IMR-90 (cell line): ENCODE measurements around the gene SERBP1. TPM values are rescaled to one million over a fixed set of nuclear protein-coding genes. Genes with fewer than 3 reads are reported as not detected.

Experiments used
- ATAC-seq: fragments of 200-7000 bp; cut with Tn5 transposase; 2 replicates; pipeline ENCODE4 v1.9.1; 2020; ENCODE audit warnings: low read depth, mild to moderate bottlenecking, moderate library complexity
- BruUV-seq: library from RNA; stranded (reverse); fragments of 400-500 nt; replicated peaks from 2 replicates; lab custom pipeline; 2021; lab: Mats Ljungman, UMichigan
- CTCF ChIA-PET: fragments of 300-600 bp; formaldehyde crosslinking; extraction: SDS; loops from one replicate; lab custom pipeline; 2021; ENCODE audit warnings: antibody characterized with exemption; lab: Yijun Ruan, JAX
- POLR2A ChIA-PET: fragments of 300-600 bp; sonication (Branson Sonifier 250); formaldehyde crosslinking; loops from one replicate; lab custom pipeline; 2022; ENCODE audit warnings: antibody characterized with exemption; ENCODE audit not compliant: unreplicated experiment; lab: Charles Lee
- DNase-seq: peaks from one replicate; pipeline ENCODE4 v3.0.0; 2013
- H2AFZ ChIP-seq: replicated peaks from 2 replicates; pipeline ENCODE3; 2013; ENCODE audit warnings: low read length, mild to moderate bottlenecking; ENCODE audit not compliant: poor library complexity
- H2AK5ac ChIP-seq: 2 replicates; pipeline ENCODE4 v1.6.1; 2013; ENCODE audit warnings: low read depth, low read length, inconsistent platforms
- H2AK9ac ChIP-seq: replicated peaks from 2 replicates; pipeline ENCODE3; 2013; ENCODE audit warnings: mild to moderate bottlenecking, low read depth, low read length, moderate library complexity; ENCODE audit not compliant: poor library complexity
- H2BK120ac ChIP-seq: 2 replicates; pipeline ENCODE4 v1.6.1; 2013; ENCODE audit warnings: low read depth, low read length, inconsistent platforms
- H2BK15ac ChIP-seq: 3 replicates; pipeline ENCODE4 v1.6.1; 2013; ENCODE audit warnings: low read depth, low read length, inconsistent platforms
- H2BK20ac ChIP-seq: 2 replicates; pipeline ENCODE4 v1.6.1; 2013; ENCODE audit warnings: low read depth, mild to moderate bottlenecking, inconsistent platforms, low read length, moderate library complexity
- H2BK5ac ChIP-seq: 2 replicates; pipeline ENCODE4 v1.6.1; 2013; ENCODE audit warnings: mild to moderate bottlenecking, low read depth, low read length, inconsistent platforms; ENCODE audit not compliant: poor library complexity, severe bottlenecking
- H3K14ac ChIP-seq: replicated peaks from 2 replicates; pipeline ENCODE4 v1.6.1; 2013; ENCODE audit warnings: low read depth, low read length, inconsistent platforms
- H3K18ac ChIP-seq: 2 replicates; pipeline ENCODE4 v1.6.1; 2013; ENCODE audit warnings: low read depth, low read length, control low read depth
- H3K23ac ChIP-seq: 2 replicates; pipeline ENCODE4 v1.6.1; 2013; ENCODE audit warnings: low read depth, low read length, inconsistent platforms
- H3K27ac ChIP-seq: 2 replicates; pipeline ENCODE4 v1.5.1; 2013; ENCODE audit warnings: mild to moderate bottlenecking, control low read depth, low read length; ENCODE audit not compliant: insufficient read depth
- H3K27me3 ChIP-seq: 2 replicates; pipeline ENCODE4 v1.6.1; 2013; ENCODE audit warnings: low read length; ENCODE audit not compliant: control insufficient read depth, insufficient read depth
- H3K36me3 ChIP-seq: 2 replicates; pipeline ENCODE4 v1.6.1; 2013; ENCODE audit warnings: low read length, mixed read lengths; ENCODE audit not compliant: control insufficient read depth, insufficient read depth
- H3K4ac ChIP-seq: 2 replicates; pipeline ENCODE4 v1.6.1; 2013; ENCODE audit warnings: low read depth, low read length, inconsistent platforms
- H3K4me1 ChIP-seq: 2 replicates; pipeline ENCODE4 v1.6.1; 2013; ENCODE audit warnings: low read length, mixed read lengths; ENCODE audit not compliant: control insufficient read depth, insufficient read depth
- H3K4me2 ChIP-seq: 2 replicates; pipeline ENCODE4 v1.6.1; 2013; ENCODE audit warnings: low read depth, mild to moderate bottlenecking, control low read depth, low read length, moderate library complexity
- H3K4me3 ChIP-seq: 2 replicates; pipeline ENCODE4 v1.5.1; 2013; ENCODE audit warnings: low read depth, mild to moderate bottlenecking, control low read depth, low read length, moderate library complexity; ENCODE audit not compliant: insufficient read depth
- H3K56ac ChIP-seq: 2 replicates; pipeline ENCODE4 v1.6.1; 2013; ENCODE audit warnings: low read length, inconsistent platforms; ENCODE audit not compliant: insufficient read depth; ENCODE audit errors: extremely low read depth
- H3K79me1 ChIP-seq, 2 experiments: 2 replicates each; pipeline ENCODE4 v1.6.1; 2013; ENCODE audit warnings: low read length in 2 of 2, inconsistent platforms in 1 of 2, low read depth in 1 of 2
- H3K9ac ChIP-seq: 2 replicates; pipeline ENCODE4 v1.6.1; 2013; ENCODE audit warnings: low read depth, low read length, control low read depth
- H3K9me1 ChIP-seq: 2 replicates; pipeline ENCODE4 v1.6.1; 2013; ENCODE audit warnings: low read length, inconsistent platforms; ENCODE audit not compliant: insufficient read depth
- H3K9me3 ChIP-seq: 2 replicates; pipeline ENCODE4 v1.6.1; 2013; ENCODE audit warnings: low read length; ENCODE audit not compliant: control insufficient read depth, insufficient read depth
- H4K20me1 ChIP-seq: 2 replicates; pipeline ENCODE4 v1.6.1; 2013; ENCODE audit warnings: low read length, inconsistent platforms; ENCODE audit not compliant: insufficient read depth
- H4K5ac ChIP-seq: 2 replicates; pipeline ENCODE4 v1.6.1; 2013; ENCODE audit warnings: mild to moderate bottlenecking, low read depth, low read length, control low read depth
- H4K8ac ChIP-seq, 2 experiments: 2 replicates each; pipeline ENCODE4 v1.6.1; 2013; ENCODE audit warnings: low read depth in 2 of 2, low read length in 2 of 2, control low read depth in 1 of 2, inconsistent platforms in 1 of 2
- H4K91ac ChIP-seq: 2 replicates; pipeline ENCODE4 v1.6.1; 2013; ENCODE audit warnings: low read depth, low read length, inconsistent platforms; ENCODE audit not compliant: insufficient read depth
- BHLHE40 ChIP-seq: fragments of 150-350 bp; IDR thresholded peaks from 2 replicates; pipeline ENCODE4 v1.6.1; 2016; ENCODE audit warnings: mild to moderate bottlenecking, low read depth, low read length
- CEBPB ChIP-seq: IDR thresholded peaks from 2 replicates; pipeline ENCODE4 v1.6.1; 2012; ENCODE audit warnings: low read depth, low read length, improper control_type of control experiment
- CHD1 ChIP-seq: IDR thresholded peaks from 2 replicates; pipeline ENCODE4 v1.6.1; 2012; ENCODE audit warnings: low read depth, low read length, improper control_type of control experiment
- CTCF ChIP-seq: conservative IDR thresholded peaks from 2 replicates; pipeline ENCODE4 v1.5.1; 2012; ENCODE audit warnings: mild to moderate bottlenecking, low read depth, low read length, improper control_type of control experiment
- ELK1 ChIP-seq: fragments of 150-350 bp; IDR thresholded peaks from 2 replicates; pipeline ENCODE4 v1.6.1; 2016; ENCODE audit warnings: low read depth, mild to moderate bottlenecking, low read length, moderate library complexity, borderline replicate concordance
- FOS ChIP-seq: fragments of 150-350 bp; IDR thresholded peaks from 2 replicates; pipeline ENCODE4 v1.6.1; 2016; ENCODE audit warnings: low read depth, low read length
- MAFK ChIP-seq: IDR thresholded peaks from 2 replicates; pipeline ENCODE4 v1.6.1; 2012; ENCODE audit warnings: low read depth, low read length, improper control_type of control experiment
- MAZ ChIP-seq: IDR thresholded peaks from 2 replicates; pipeline ENCODE4 v1.6.1; 2012; ENCODE audit warnings: low read depth, mild to moderate bottlenecking, low read length, improper control_type of control experiment, moderate library complexity, borderline replicate concordance
- MXI1 ChIP-seq: IDR thresholded peaks from 2 replicates; pipeline ENCODE4 v1.6.1; 2012; ENCODE audit warnings: low read depth, mild to moderate bottlenecking, low read length, moderate library complexity, borderline replicate concordance
- NFE2L2 ChIP-seq: fragments of 150-350 bp; IDR thresholded peaks from 2 replicates; pipeline ENCODE4 v1.6.1; 2016; ENCODE audit warnings: low read depth, mild to moderate bottlenecking, low read length
- POLR2A ChIP-seq: IDR thresholded peaks from 2 replicates; pipeline ENCODE4 v1.6.1; 2012; ENCODE audit warnings: mild to moderate bottlenecking, low read depth, low read length
- RAD21 ChIP-seq: IDR thresholded peaks from 2 replicates; pipeline ENCODE4 v1.6.1; 2012; ENCODE audit warnings: low read length, improper control_type of control experiment
- RCOR1 ChIP-seq: IDR thresholded peaks from 2 replicates; pipeline ENCODE4 v1.6.1; 2012; ENCODE audit warnings: mild to moderate bottlenecking, low read length, improper control_type of control experiment; ENCODE audit not compliant: insufficient replicate concordance
- RFX5 ChIP-seq: IDR thresholded peaks from 2 replicates; pipeline ENCODE4 v1.8.0; 2012; ENCODE audit warnings: low read depth, mild to moderate bottlenecking, low read length, moderate library complexity
- SMC3 ChIP-seq: fragments of 150-350 bp; IDR thresholded peaks from 2 replicates; pipeline ENCODE4 v1.6.1; 2016; ENCODE audit warnings: low read depth, mild to moderate bottlenecking, antibody characterized with exemption, low read length, moderate library complexity
- USF2 ChIP-seq: fragments of 150-350 bp; IDR thresholded peaks from 2 replicates; pipeline ENCODE4 v1.6.1; 2017; ENCODE audit warnings: mild to moderate bottlenecking, antibody characterized with exemption, low read length, low read depth
- WGBS, 2 experiments: methylation state at CpG; one replicate each; pipeline versions ENCODE4 v1.1.5 to v1.1.7; 2013; ENCODE audit warnings: missing lambda C conversion rate in 2 of 2; ENCODE audit not compliant: insufficient read length in 1 of 2; ENCODE audit errors: extremely low coverage in 2 of 2; 5-methylcytosine and 5-hydroxymethylcytosine counted together
- dilution Hi-C: fragments of 300-500 bp; cut with HindIII; formaldehyde crosslinking; loops from one replicate; pipeline ENCODE4 v1.14.3; 2018; ENCODE audit warnings: low sequenced_read_pairs; ENCODE audit not compliant: unreplicated experiment
- in situ Hi-C: fragments of 300-500 bp; cut with MboI; formaldehyde crosslinking; loops from 3 replicates; pipeline ENCODE4 v1.14.3; 2019; ENCODE audit warnings: low sequenced_read_pairs, inconsistent platforms, mixed read lengths
- intact Hi-C: fragments of 100-400 bp; cut with micrococcal nuclease; formaldehyde crosslinking; loops from 2 replicates; pipeline ENCODE4 v1.10.0; 2022
- polyA plus RNA-seq, 3 experiments: library from polyadenylated mRNA; depleted of rRNA; stranded (reverse); fragments of >200 nt; gene quantifications; 2 replicates each; pipeline ENCODE4 v1.2.3, GENCODE V29; 2012; ENCODE audit warnings: low replicate concordance in 1 of 3
- total RNA-seq: library from RNA; depleted of rRNA; stranded (reverse); fragments of >200 nt; gene quantifications from 2 replicates; pipeline ENCODE4 v1.2.3, GENCODE V29; 2012

The SERBP1 gene
- total and polyA plus RNA-seq, 2 of the 4 experiments (the other 2 are of a cell fraction), result 94.1 to 153 TPM

GRCh38 chr1:67468066-67468718 is 38.0 kb upstream of the SERBP1 start:
- Histone ChIP-seq H3K4me3 (no peak overlapping the region), H3K36me3 (no peaks in the 10 kb centered on the region), H4K5ac (no peak overlapping the region), H3K18ac (no peak overlapping the region), H3K9me1 (no peaks in the 10 kb centered on the region), H4K8ac (no peak overlapping the region), H3K4me1 (no peaks in the 10 kb centered on the region; the same call in 1 of the 2 replicates), H2AK9ac (no peak overlapping the region), H2AK5ac (no peak overlapping the region), H2AFZ (no peak overlapping the region), H3K27me3 (peaks cover 19% of the 10 kb centered on the region), H3K79me1 (no peaks in the 10 kb centered on the region), H3K27ac (no peak overlapping the region), H2BK120ac (no peak overlapping the region), H3K4me2 (no peak overlapping the region), H3K9ac (no peak overlapping the region), H3K14ac (no peak overlapping the region), H3K9me3 (no peaks in the 10 kb centered on the region), H3K23ac (no peak overlapping the region), H4K20me1 (no peaks in the 10 kb centered on the region), H2BK5ac (no peak overlapping the region), H4K91ac (no peak overlapping the region), H2BK20ac (no peak overlapping the region), H3K56ac (no peak overlapping the region), H2BK15ac (no peak overlapping the region), H3K4ac (no peak overlapping the region)
- dilution Hi-C loops, result no loop called here
- WGBS, 2 experiments, result 59% methylated on average over 2 of the region's 4 CpGs; no CpG with 5 or more reads in 1 of the 2 experiments
- ATAC-seq (no peak), DNase-seq (no peak)
- CTCF ChIA-PET, result no interaction called here
- intact Hi-C loops, result no loop called here
- in situ Hi-C loops, result no loop called here
- POLR2A ChIA-PET, result no interaction called here
- BruUV-seq, result no TSS peak
- TF ChIP-seq ELK1 (no peak), CEBPB (no peak), RCOR1 (no peak), MAZ (no peak), SMC3 (no peak), NFE2L2 (no peak), POLR2A (no peak), USF2 (no peak), MAFK (no peak), CHD1 (no peak), RFX5 (no peak), RAD21 (no peak), BHLHE40 (no peak), MXI1 (no peak), CTCF (no peak), FOS (no peak)
